Gastroesophageal sphincter (tissue), 4 donors: ENCODE results near the gene GFOD2. TPM values are rescaled to one million over a fixed set of nuclear protein-coding genes. Genes with fewer than 3 reads are reported as not detected.

Source experiments
- ATAC-seq: fragments of 150-250 bp; one replicate; pipeline ENCODE4 v1.9.1; 2016; ENCODE audit warnings: mild to moderate bottlenecking, moderate library complexity
- H3K27ac ChIP-seq, 4 donors: fragments of 200-600 bp; sonication (generic) in 3 of 4; 1 replicate in 3 of 4; 2 replicates in 1 of 4; pipeline ENCODE4 v1.5.1; 2016 to 2019
- H3K27me3 ChIP-seq: fragments of 200-600 bp; sonication (generic); one replicate; pipeline ENCODE4 v1.5.1; 2019
- H3K36me3 ChIP-seq, 2 donors: fragments of 200-600 bp; sonication (generic); one replicate each; pipeline ENCODE4 v1.5.1; 2019; ENCODE audit warnings: control low read depth in 1 of 2
- H3K4me1 ChIP-seq, 3 donors: fragments of 200-600 bp; sonication (generic); 1 replicate in 2 of 3; 2 replicates in 1 of 3; pipeline ENCODE4 v1.5.1; 2016 to 2019; ENCODE audit warnings: control low read depth in 2 of 3
- H3K4me3 ChIP-seq, 2 donors: fragments of 200-600 bp; sonication (generic); one replicate each; pipeline ENCODE4 v1.5.1; 2019; ENCODE audit warnings: mild to moderate bottlenecking in 1 of 2, moderate library complexity in 1 of 2
- H3K9me3 ChIP-seq, 3 donors: fragments of 200-600 bp; sonication (generic); one replicate each; pipeline ENCODE4 v1.5.1; 2017 to 2019; ENCODE audit warnings: control low read depth in 2 of 3
- EP300 ChIP-seq: sonication (generic); formaldehyde crosslinking; IDR thresholded peaks from one replicate; pipeline ENCODE4 v1.6.1; 2017; ENCODE audit warnings: antibody characterized with exemption, mild to moderate bottlenecking
- POLR2A ChIP-seq, 2 donors: fragments of 450-650 bp; IDR thresholded peaks; one replicate each; pipeline ENCODE4 v1.6.1; 2017; ENCODE audit warnings: antibody characterized with exemption in 2 of 2, mild to moderate bottlenecking in 2 of 2, moderate library complexity in 1 of 2
- WGBS, 2 donors: methylation state at CpG; one replicate each; pipeline ENCODE4 v1.1.5; 2018; ENCODE audit warnings: low coverage in 1 of 2; 5-methylcytosine and 5-hydroxymethylcytosine counted together
- total RNA-seq, 4 donors: library from RNA; depleted of rRNA; stranded (reverse); fragments of >200 nt; gene quantifications; one replicate each; pipeline ENCODE4 v1.1.0, GENCODE V29; 2016

Gene GFOD2
- total RNA-seq, 4 donors from 2014 or later, result 16.3 to 24.9 (median 20.1) TPM

DNA sequence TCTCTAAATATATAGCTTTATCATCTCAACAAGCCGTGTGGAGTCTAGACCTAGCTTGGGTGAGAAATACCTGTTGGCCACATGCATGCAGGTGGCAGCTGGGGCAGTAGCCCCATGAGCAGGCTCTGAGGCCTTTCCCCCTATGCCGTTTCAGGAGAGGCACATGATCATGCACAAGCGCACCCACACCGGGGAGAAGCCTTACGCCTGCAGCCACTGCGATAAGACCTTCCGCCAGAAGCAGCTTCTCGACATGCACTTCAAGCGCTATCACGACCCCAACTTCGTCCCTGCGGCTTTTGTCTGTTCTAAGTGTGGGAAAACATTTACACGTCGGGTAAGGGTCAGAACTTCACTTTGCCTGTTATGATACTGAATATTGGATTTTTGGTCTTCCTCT, 90.9 kb downstream of the GFOD2 start:
- TF ChIP-seq POLR2A (IDR thresholded peaks at IDR 0.05) (no peak), EP300 (no peak)
- no peak overlapping the region for H3K4me3 ChIP-seq
- H3K27ac ChIP-seq, result no peak overlapping the region
- 93 to 100% methylated on average over 4 to 12 of the region's 14 CpGs for WGBS, 2 donors
- H3K9me3 ChIP-seq, result no peaks in the 10 kb centered on the region
- peaks cover 0 to 99% of the 10 kb centered on the region in 2 donors for H3K36me3 ChIP-seq
- no peak for ATAC-seq
- H3K27me3 ChIP-seq, result no peaks in the 10 kb centered on the region
- peaks cover 0 to 12% (median 0%) of the 10 kb centered on the region in 3 donors for H3K4me1 ChIP-seq

Other genes with a start within 250 kb of the GFOD2 start
- 100 to 1,000 TPM in 2 of 4 donors, 10 to 100 TPM in 2; 94.2 to 145 (median 110) TPM for gene ATP6V0D1, start 238.2 kb downstream of the GFOD2 start, total RNA-seq
- gene AGRP, start 235.8 kb downstream of the GFOD2 start, total RNA-seq, result not detected
- 100 to 1,000 TPM in 1 of 4 donors, 10 to 100 TPM in 3; 43.3 to 112 (median 64.9) TPM for gene RIPOR1, start 190.5 kb downstream of the GFOD2 start, total RNA-seq
- 10 to 100 TPM; 26.4 to 44.8 (median 41.4) TPM for gene CTCF, start 156.8 kb downstream of the GFOD2 start, total RNA-seq
- gene CARMIL2, start 74.2 kb downstream of the GFOD2 start, total RNA-seq, result 1 to 10 TPM in 1 of 4 donors, under 1 TPM in 2, not detected in 1; 0.46 to 2.8 (median 0.47) TPM
- gene ACD, start 59.1 kb downstream of the GFOD2 start, total RNA-seq, result 10 to 100 TPM; 20.9 to 33.7 (median 24.4) TPM
- 10 to 100 TPM in 1 of 4 donors, 1 to 10 TPM in 3; 5.9 to 13.4 (median 6.5) TPM for gene PARD6A, start 58.4 kb downstream of the GFOD2 start, total RNA-seq
- 10 to 100 TPM; 23.0 to 33.2 (median 28.9) TPM for gene ENKD1, start 52.6 kb downstream of the GFOD2 start, total RNA-seq
- gene C16orf86, start 52.5 kb downstream of the GFOD2 start, total RNA-seq, result 10 to 100 TPM in 1 of 4 donors, 1 to 10 TPM in 3; 3.6 to 12.9 (median 5.0) TPM
- gene RANBP10, start 87.2 kb upstream of the GFOD2 start, total RNA-seq, result 10 to 100 TPM in 1 of 4 donors, 1 to 10 TPM in 3; 6.0 to 12.3 (median 8.4) TPM
- 1 to 10 TPM in 3 of 4 donors, under 1 TPM in 1; 0.89 to 2.4 (median 1.6) TPM for gene TSNAXIP1, start 87.6 kb upstream of the GFOD2 start, total RNA-seq
- gene THAP11, start 123.0 kb upstream of the GFOD2 start, total RNA-seq, result 10 to 100 TPM; 52.6 to 78.0 (median 76.0) TPM
- 100 to 1,000 TPM in 3 of 4 donors, 10 to 100 TPM in 1; 90.0 to 194 (median 113) TPM for gene NUTF2, start 127.6 kb upstream of the GFOD2 start, total RNA-seq
- 10 to 100 TPM; 15.4 to 44.2 (median 35.3) TPM for gene CENPT, start 128.4 kb upstream of the GFOD2 start, total RNA-seq
- 10 to 100 TPM; 43.8 to 72.6 (median 53.5) TPM for gene EDC4, start 153.7 kb upstream of the GFOD2 start, total RNA-seq
- gene NRN1L, start 165.6 kb upstream of the GFOD2 start, total RNA-seq, result 1 to 10 TPM in 2 of 4 donors, not detected in 2; 1.2 to 2.4 TPM
- gene PSKH1, start 173.9 kb upstream of the GFOD2 start, total RNA-seq, result 10 to 100 TPM; 14.7 to 32.3 (median 23.4) TPM
- 1 to 10 TPM in 2 of 4 donors, not detected in 2; 1.2 to 5.0 TPM for gene CTRL, start 212.5 kb upstream of the GFOD2 start, total RNA-seq
- 10 to 100 TPM; 26.5 to 33.8 (median 32.6) TPM for gene PSMB10, start 217.5 kb upstream of the GFOD2 start, total RNA-seq
- gene LCAT, start 224.8 kb upstream of the GFOD2 start, total RNA-seq, result 10 to 100 TPM; 10.8 to 25.8 (median 15.9) TPM
- 100 to 1,000 TPM in 1 of 4 donors, 10 to 100 TPM in 3; 54.7 to 121 (median 64.0) TPM for gene SLC12A4, start 249.3 kb upstream of the GFOD2 start, total RNA-seq